OCI-LY7 (cell line): ENCODE results near the gene BRINP2.

Source experiments
- EZH2phosphoT487 ChIP-seq: fragments of 200-600 bp; sonication (generic); IDR thresholded peaks from 2 replicates; pipeline ENCODE4 v1.6.1; 2018; ENCODE audit warnings: low read depth, borderline replicate concordance, mild to moderate bottlenecking, mixed run types, antibody characterized with exemption, low read length, moderate library complexity, mixed read lengths
- TF ChIP-seq, protein P1 (sequence below): fragments of 200-600 bp; sonication (generic); conservative IDR thresholded peaks from 2 replicates; pipeline ENCODE4 v1.5.1; 2014; ENCODE audit warnings: mild to moderate bottlenecking, antibody characterized with exemption, low read length, moderate library complexity, mixed read lengths

DNA sequence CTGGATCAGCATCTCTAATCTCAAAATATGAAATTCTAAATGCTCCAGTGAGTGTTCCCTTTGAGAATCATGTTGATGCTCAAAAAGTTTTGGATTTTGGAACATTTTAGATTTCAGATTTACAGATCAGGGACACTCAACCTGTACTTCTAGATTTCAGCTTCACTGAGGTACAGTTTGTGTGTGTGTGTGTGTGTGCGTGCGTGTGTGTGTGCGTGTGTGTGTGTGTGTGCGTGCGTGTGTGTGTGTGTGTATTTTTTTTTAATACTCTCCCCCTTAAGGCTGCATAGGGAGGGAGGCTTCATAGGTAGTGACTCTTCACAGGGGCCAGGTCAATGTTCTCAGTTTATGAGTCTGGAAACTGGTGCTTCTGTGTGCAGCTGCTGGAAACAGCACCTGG lies 77.5 kb downstream of the BRINP2 start:
- TF ChIP-seq, protein P1, sequence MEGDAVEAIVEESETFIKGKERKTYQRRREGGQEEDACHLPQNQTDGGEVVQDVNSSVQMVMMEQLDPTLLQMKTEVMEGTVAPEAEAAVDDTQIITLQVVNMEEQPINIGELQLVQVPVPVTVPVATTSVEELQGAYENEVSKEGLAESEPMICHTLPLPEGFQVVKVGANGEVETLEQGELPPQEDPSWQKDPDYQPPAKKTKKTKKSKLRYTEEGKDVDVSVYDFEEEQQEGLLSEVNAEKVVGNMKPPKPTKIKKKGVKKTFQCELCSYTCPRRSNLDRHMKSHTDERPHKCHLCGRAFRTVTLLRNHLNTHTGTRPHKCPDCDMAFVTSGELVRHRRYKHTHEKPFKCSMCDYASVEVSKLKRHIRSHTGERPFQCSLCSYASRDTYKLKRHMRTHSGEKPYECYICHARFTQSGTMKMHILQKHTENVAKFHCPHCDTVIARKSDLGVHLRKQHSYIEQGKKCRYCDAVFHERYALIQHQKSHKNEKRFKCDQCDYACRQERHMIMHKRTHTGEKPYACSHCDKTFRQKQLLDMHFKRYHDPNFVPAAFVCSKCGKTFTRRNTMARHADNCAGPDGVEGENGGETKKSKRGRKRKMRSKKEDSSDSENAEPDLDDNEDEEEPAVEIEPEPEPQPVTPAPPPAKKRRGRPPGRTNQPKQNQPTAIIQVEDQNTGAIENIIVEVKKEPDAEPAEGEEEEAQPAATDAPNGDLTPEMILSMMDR, result no peak
- TF ChIP-seq EZH2phosphoT487, result no peak
